ENCODE measurements around the gene SRR.

DNA sequence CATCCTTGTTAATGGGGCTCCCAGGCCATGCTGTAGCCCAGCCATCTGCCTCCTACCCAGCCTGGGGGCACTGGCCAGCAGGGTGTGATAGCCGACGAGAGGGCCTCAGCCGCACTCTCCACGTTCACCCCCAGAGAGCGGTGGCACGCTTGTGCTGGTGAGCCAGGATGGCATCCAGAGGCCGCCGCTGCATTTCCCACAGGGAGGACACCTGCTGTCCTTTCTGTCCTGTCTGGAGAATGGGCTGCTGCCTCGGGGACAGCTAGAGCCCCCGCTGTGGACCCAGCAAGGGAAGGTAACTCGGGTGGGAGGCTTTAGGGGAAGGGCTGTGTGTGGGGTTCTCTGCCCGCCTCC is 61.0 kb downstream of the SRR start:
- TF ChIP-seq POLR2AphosphoS5 (IDR thresholded peaks at IDR 0.05; ENCODE audit: low read depth, low read length): no peak
- TF ChIP-seq, protein P1, sequence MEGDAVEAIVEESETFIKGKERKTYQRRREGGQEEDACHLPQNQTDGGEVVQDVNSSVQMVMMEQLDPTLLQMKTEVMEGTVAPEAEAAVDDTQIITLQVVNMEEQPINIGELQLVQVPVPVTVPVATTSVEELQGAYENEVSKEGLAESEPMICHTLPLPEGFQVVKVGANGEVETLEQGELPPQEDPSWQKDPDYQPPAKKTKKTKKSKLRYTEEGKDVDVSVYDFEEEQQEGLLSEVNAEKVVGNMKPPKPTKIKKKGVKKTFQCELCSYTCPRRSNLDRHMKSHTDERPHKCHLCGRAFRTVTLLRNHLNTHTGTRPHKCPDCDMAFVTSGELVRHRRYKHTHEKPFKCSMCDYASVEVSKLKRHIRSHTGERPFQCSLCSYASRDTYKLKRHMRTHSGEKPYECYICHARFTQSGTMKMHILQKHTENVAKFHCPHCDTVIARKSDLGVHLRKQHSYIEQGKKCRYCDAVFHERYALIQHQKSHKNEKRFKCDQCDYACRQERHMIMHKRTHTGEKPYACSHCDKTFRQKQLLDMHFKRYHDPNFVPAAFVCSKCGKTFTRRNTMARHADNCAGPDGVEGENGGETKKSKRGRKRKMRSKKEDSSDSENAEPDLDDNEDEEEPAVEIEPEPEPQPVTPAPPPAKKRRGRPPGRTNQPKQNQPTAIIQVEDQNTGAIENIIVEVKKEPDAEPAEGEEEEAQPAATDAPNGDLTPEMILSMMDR (IDR thresholded peaks at IDR 0.05): no peak
